K562 (cell line): ENCODE measurements around the gene EXOSC9. TPM values are rescaled to one million over a fixed set of nuclear protein-coding genes. Genes with fewer than 3 reads are reported as not detected.

Experiments used
- ATAC-seq: fragments of 200-7000 bp; cut with Tn5 transposase; 3 replicates; pipeline ENCODE4 v1.9.1; 2020; ENCODE audit warnings: moderate library complexity
- BruUV-seq: library from RNA; stranded (reverse); fragments of 400-500 nt; replicated peaks from 2 replicates; lab custom pipeline; 2021; lab: Mats Ljungman, UMichigan
- CTCF ChIA-PET: fragments of 300-600 bp; formaldehyde crosslinking; extraction: SDS; loops from one replicate; lab custom pipeline; 2021; ENCODE audit warnings: low intra/inter-chr PET ratio; lab: Yijun Ruan, JAX
- POLR2A ChIA-PET: fragments of 300-600, 350-650 bp; sonication (Branson Sonifier 250); formaldehyde crosslinking; extraction: SDS; loops from one replicate; lab custom pipeline; 2021; ENCODE audit warnings: antibody characterized with exemption, inconsistent platforms; lab: Yijun Ruan, JAX
- DNase-seq, 4 experiments: peaks; one replicate each; pipeline versions ENCODE4 v3.0.0 to v3.0.0-alpha.2; 2011 to 2018; ENCODE audit warnings: low spot score in 3 of 4, mixed read lengths in 3 of 4; ENCODE audit errors: extremely low read depth in 1 of 4
- FAIRE-seq: peaks from 2 replicates; lab custom pipeline; 2011; peaks lifted over from hg19 to GRCh38; lab: Jason Lieb, UNC
- H2AFZ ChIP-seq: 2 replicates; pipeline ENCODE4 v1.6.0; 2011; ENCODE audit warnings: low read depth, low read length, control low read depth, inconsistent platforms
- H3K27ac ChIP-seq: fragments of 200-600 bp; 3 replicates; pipeline ENCODE4 v1.8.0; 2011; ENCODE audit warnings: low read depth, mild to moderate bottlenecking, control low read depth, inconsistent platforms, low read length, moderate library complexity, mixed read lengths; ENCODE audit errors: extremely low read depth
- H3K27me3 ChIP-seq, 2 experiments: fragments of 300-600 bp in 1 of 2; 2 replicates in 1 of 2; 3 replicates in 1 of 2; pipeline versions ENCODE4 v1.6.0 to v1.8.0; 2011; ENCODE audit warnings: inconsistent platforms in 2 of 2, low read length in 2 of 2, mild to moderate bottlenecking in 1 of 2, mixed read lengths in 1 of 2, moderate library complexity in 1 of 2; ENCODE audit not compliant: control insufficient read depth in 2 of 2, insufficient read depth in 2 of 2
- H3K36me3 ChIP-seq: fragments of 300-600 bp; 3 replicates; pipeline ENCODE4 v1.8.0; 2011; ENCODE audit warnings: mild to moderate bottlenecking, low read length, inconsistent platforms; ENCODE audit not compliant: control insufficient read depth, insufficient read depth
- H3K4me1 ChIP-seq, 2 experiments: fragments of 200-600 bp in 1 of 2; replicated peaks in 1 of 2; 2 replicates in 1 of 2; 3 replicates in 1 of 2; pipeline versions ENCODE4 v1.5.1 to v1.8.0; 2011; ENCODE audit warnings: inconsistent platforms in 2 of 2, low read length in 2 of 2, mild to moderate bottlenecking in 1 of 2, mixed read lengths in 1 of 2, moderate library complexity in 1 of 2; ENCODE audit not compliant: control insufficient read depth in 2 of 2, insufficient read depth in 2 of 2
- H3K4me2 ChIP-seq: 2 replicates; pipeline ENCODE4 v1.6.1; 2011; ENCODE audit warnings: low read length, control low read depth, inconsistent platforms, mixed read lengths; ENCODE audit not compliant: insufficient read depth
- H3K4me3 ChIP-seq: fragments of 200-600 bp; sonication (generic), shearing (Covaris generic); 2 replicates; pipeline ENCODE4 v1.5.1; 2016; ENCODE audit warnings: control low read depth, inconsistent platforms
- H3K79me2 ChIP-seq: fragments of 200-600 bp; 3 replicates; pipeline ENCODE4 v1.8.0; 2011; ENCODE audit warnings: low read length, inconsistent platforms; ENCODE audit not compliant: control insufficient read depth, insufficient read depth
- H3K9ac ChIP-seq, 2 experiments: 2 replicates each; pipeline versions ENCODE4 v1.6.0 to v1.6.1; 2011; ENCODE audit warnings: low read depth in 2 of 2, low read length in 2 of 2, control low read depth in 1 of 2, inconsistent platforms in 1 of 2, mild to moderate bottlenecking in 1 of 2, mixed read lengths in 1 of 2; ENCODE audit not compliant: insufficient read depth in 1 of 2
- H3K9me1 ChIP-seq: one replicate; pipeline ENCODE4 v1.6.0; 2011; ENCODE audit warnings: inconsistent platforms, mild to moderate bottlenecking, low read length, moderate library complexity; ENCODE audit not compliant: control insufficient read depth, insufficient read depth
- H3K9me3 ChIP-seq: replicated peaks from 2 replicates; pipeline ENCODE4 v1.5.1; 2011; ENCODE audit warnings: low read depth, low read length, inconsistent platforms; ENCODE audit not compliant: control insufficient read depth, insufficient read depth
- H4K20me1 ChIP-seq: replicated peaks from 2 replicates; pipeline ENCODE4 v1.6.1; 2011; ENCODE audit warnings: low read length, inconsistent platforms, mixed read lengths; ENCODE audit not compliant: control insufficient read depth, insufficient read depth
- E2F6 ChIP-seq, 2 experiments: IDR thresholded peaks; 2 replicates each; pipeline ENCODE4 v1.6.1; 2011; ENCODE audit warnings: borderline replicate concordance in 1 of 2, control low read depth in 1 of 2, low read depth in 1 of 2, low read length in 1 of 2, mild to moderate bottlenecking in 1 of 2, mixed read lengths in 1 of 2, moderate library complexity in 1 of 2; ENCODE audit not compliant: insufficient read depth in 1 of 2, insufficient read length in 1 of 2, poor library complexity in 1 of 2, severe bottlenecking in 1 of 2; ENCODE audit errors: extremely low read depth in 1 of 2
- ETS2 ChIP-seq: IDR thresholded peaks from 2 replicates; pipeline ENCODE4 v1.6.1; 2016; ENCODE audit warnings: borderline replicate concordance, missing genetic modification characterization, mild to moderate bottlenecking, moderate library complexity, missing compliant biosample characterization; ENCODE audit not compliant: poor library complexity, severe bottlenecking
- GTF2F1 ChIP-seq: IDR thresholded peaks from 2 replicates; pipeline ENCODE4 v1.6.1; 2011; ENCODE audit warnings: low read depth, low read length, improper control_type of control experiment
- HDGF ChIP-seq: fragments of 450-650 bp; IDR thresholded peaks from 2 replicates; pipeline ENCODE4 v1.6.1; 2016
- MAFK ChIP-seq: IDR thresholded peaks from 2 replicates; pipeline ENCODE4 v1.6.1; 2011; ENCODE audit warnings: low read length, improper control_type of control experiment
- RBM15 ChIP-seq: fragments of 200-400 bp; formaldehyde crosslinking; IDR thresholded peaks from 2 replicates; pipeline ENCODE4 v1.6.1; 2018; ENCODE audit warnings: mild to moderate bottlenecking, low read length, moderate library complexity; ENCODE audit not compliant: insufficient read depth
- XRCC5 ChIP-seq: fragments of 200-400 bp; formaldehyde crosslinking; IDR thresholded peaks from 2 replicates; pipeline ENCODE4 v1.6.1; 2017; ENCODE audit warnings: low read depth, mild to moderate bottlenecking, low read length
- ZNF124 ChIP-seq: sonication (generic); formaldehyde crosslinking; IDR thresholded peaks from 2 replicates; pipeline ENCODE4 v1.8.1; 2022; ENCODE audit warnings: missing genetic modification reagents
- ZNF174 ChIP-seq: fragments of 250-450 bp; sonication (Bioruptor Pico); IDR thresholded peaks from 2 replicates; pipeline ENCODE4 v1.4.0; 2020; ENCODE audit warnings: mild to moderate bottlenecking
- WGBS: fragments of 100-300 bp; shearing (Covaris generic); methylation state at CpG from one replicate; pipeline ENCODE4 v1.1.6; 2016; ENCODE audit warnings: low coverage, mixed read lengths; ENCODE audit not compliant: insufficient coverage; ENCODE audit errors: missing lambda C conversion rate; 5-methylcytosine and 5-hydroxymethylcytosine counted together
- in situ Hi-C: fragments of 300-500 bp; cut with MboI; formaldehyde crosslinking; loops from 4 replicates; pipeline ENCODE4 v1.15.0; 2018; ENCODE audit warnings: inconsistent platforms, mixed read lengths
- intact Hi-C: fragments of 100-400 bp; cut with micrococcal nuclease; formaldehyde crosslinking; loops from 2 replicates; pipeline ENCODE4 v1.14.2; 2022
- polyA plus RNA-seq, 8 experiments: library from polyadenylated mRNA; depleted of rRNA in 4 of 8; stranded (reverse) in 5 of 8; unstranded in 3 of 8; fragments of >200 nt; fragmentation: Nextera tagmentation in 2 of 8; fragmentation: Illumina TruSeq in 1 of 8; extraction: Ambion mirVana in 2 of 8; extraction: Trizol in 1 of 8; gene quantifications; 2 replicates each; pipeline versions ENCODE4 v1.2.1 to v1.2.3, GENCODE V29; 2011 to 2014; ENCODE audit warnings: inconsistent platforms in 1 of 8, missing spikeins in 1 of 8
- total RNA-seq, 7 experiments: library from RNA; depleted of rRNA in 6 of 7; stranded (reverse); fragments of >200 nt in 6 of 7; fragmentation: Illumina TruSeq in 2 of 7; extraction: Trizol in 2 of 7; gene quantifications; 2 replicates each; pipeline versions ENCODE4 v1.2.1 to v1.2.3, GENCODE V29; 2011 to 2021; ENCODE audit warnings: low replicate concordance in 1 of 7
- TF ChIP-seq, protein P1 (sequence below): sonication (generic); formaldehyde crosslinking; IDR thresholded peaks from 2 replicates; pipeline ENCODE4 v1.8.0; 2022; ENCODE audit warnings: missing genetic modification reagents, mild to moderate bottlenecking, borderline replicate concordance

The EXOSC9 gene
- total and polyA plus RNA-seq, 9 of the 15 experiments (the other 6 are each of a cell fraction or from before 2014, with no cell fraction given) = 64.7 to 166 (median 115) TPM

DNA sequence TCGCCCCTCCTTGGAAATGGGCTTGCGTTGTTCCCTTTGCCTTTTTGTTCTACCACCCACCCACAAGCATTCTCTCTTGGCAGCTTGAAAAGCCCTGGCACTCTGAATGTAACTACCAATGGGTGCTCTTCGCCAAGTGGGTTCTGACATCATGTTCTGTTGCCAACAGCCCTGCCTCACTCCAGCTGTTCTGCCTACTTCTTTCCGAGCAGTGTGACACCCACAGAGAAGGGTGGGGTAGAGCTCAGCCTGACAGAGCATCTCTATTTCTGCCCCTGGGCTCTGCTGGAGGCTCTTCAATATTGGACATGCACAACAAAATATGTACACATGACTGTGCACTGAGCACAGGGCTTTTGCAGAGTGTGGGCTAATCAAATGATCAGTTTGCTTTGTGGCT lies 15.6 kb upstream of the EXOSC9 start (continued):
- TF ChIP-seq E2F6 (IDR thresholded peaks at IDR 0.05; ENCODE audit: borderline replicate concordance in 1 of 2, extremely low read depth in 1 of 2, insufficient read depth in 1 of 2, insufficient read length in 1 of 2, low read depth in 1 of 2, low read length in 1 of 2, poor library complexity in 1 of 2, severe bottlenecking in 1 of 2) (no peak), MAFK (no peak)

DNA sequence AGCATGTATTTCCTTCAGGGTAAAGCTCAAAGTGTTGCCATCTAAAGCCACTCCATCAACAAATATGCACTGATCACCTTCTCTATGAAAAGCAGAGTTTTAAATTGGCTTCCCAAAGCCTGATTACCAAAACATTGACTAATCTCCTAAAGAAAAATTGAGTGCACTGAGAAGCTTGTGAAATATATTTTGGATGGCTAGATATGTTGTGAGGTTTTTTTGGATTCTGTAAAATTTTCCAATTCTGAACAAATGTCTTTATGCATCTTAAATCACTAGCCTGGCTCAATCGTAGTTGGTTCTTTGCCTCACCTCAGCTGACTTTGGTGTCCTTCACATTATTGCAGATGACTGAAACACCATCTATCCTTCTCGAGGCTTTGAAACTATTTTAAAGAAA lies 14.9 kb upstream of the EXOSC9 start:
- peaks cover 0 to 13% of the 10 kb centered on the region in 2 experiments; a peak in 3 of 5 replicates for H3K4me1 ChIP-seq
- TF ChIP-seq ZNF174 (CRISPR knock-in tag) (no peak), HDGF (no peak), RBM15 (no peak), XRCC5 (no peak), ETS2 (tag) (no peak), GTF2F1 (no peak), ZNF124 (CRISPR knock-in tag) (no peak)
- TF ChIP-seq, protein P1, sequence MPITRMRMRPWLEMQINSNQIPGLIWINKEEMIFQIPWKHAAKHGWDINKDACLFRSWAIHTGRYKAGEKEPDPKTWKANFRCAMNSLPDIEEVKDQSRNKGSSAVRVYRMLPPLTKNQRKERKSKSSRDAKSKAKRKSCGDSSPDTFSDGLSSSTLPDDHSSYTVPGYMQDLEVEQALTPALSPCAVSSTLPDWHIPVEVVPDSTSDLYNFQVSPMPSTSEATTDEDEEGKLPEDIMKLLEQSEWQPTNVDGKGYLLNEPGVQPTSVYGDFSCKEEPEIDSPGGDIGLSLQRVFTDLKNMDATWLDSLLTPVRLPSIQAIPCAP = no peak
- H3K4me2 ChIP-seq = no peak overlapping the region
- FAIRE-seq (no peak), ATAC-seq (no peak), DNase-seq (no peak)
- no peaks in the 10 kb centered on the region for H3K36me3 ChIP-seq
- 8% methylated on average over 2 of the region's 2 CpGs for whole genome bisulfite sequencing
- intact Hi-C loops (no loop called here), in situ Hi-C loops (no loop called here)
- ChIA-PET POLR2A (no interaction called here), CTCF (no interaction called here)
- H4K20me1 ChIP-seq = no peaks in the 10 kb centered on the region
- no peak overlapping the region for H3K9ac ChIP-seq
- H3K9me3 ChIP-seq = no peaks in the 10 kb centered on the region
- H2AFZ ChIP-seq = no peak overlapping the region
- no peaks in the 10 kb centered on the region for H3K9me1 ChIP-seq
- no peak overlapping the region for H3K27ac ChIP-seq
- H3K27me3 ChIP-seq = no peaks in the 10 kb centered on the region
- BruUV-seq = no TSS peak
- H3K79me2 ChIP-seq = no peaks in the 10 kb centered on the region
- no peak overlapping the region for H3K4me3 ChIP-seq
